KOPT-K1 (cell line): ENCODE measurements around the gene S100G.

ENCODE experiments used
- H3K27ac ChIP-seq: fragments of 200-600 bp; sonication (generic); 2 replicates; pipeline ENCODE4 v1.5.1; 2016; ENCODE audit warnings: antibody characterized with exemption, mild to moderate bottlenecking, low read depth, low read length; ENCODE audit not compliant: poor library complexity, severe bottlenecking
- H3K36me3 ChIP-seq: fragments of 200-600 bp; sonication (generic); 2 replicates; pipeline ENCODE4 v1.5.1; 2017; ENCODE audit warnings: antibody characterized with exemption, mild to moderate bottlenecking, low read length, moderate library complexity; ENCODE audit not compliant: insufficient read depth
- H3K9me3 ChIP-seq: fragments of 200-600 bp; sonication (generic); 2 replicates; pipeline ENCODE4 v1.5.1; 2017; ENCODE audit warnings: antibody characterized with exemption, low read length, mild to moderate bottlenecking; ENCODE audit not compliant: insufficient read depth, poor library complexity, severe bottlenecking

Gene S100G

GRCh38 chrX:16635040-16635439 lies 14.9 kb upstream of the S100G start:
- no peaks in the 10 kb centered on the region for H3K9me3 ChIP-seq
- H3K27ac ChIP-seq = no peak overlapping the region
- H3K36me3 ChIP-seq = no peaks in the 10 kb centered on the region

GRCh38 chrX:16635596-16635995 lies 14.4 kb upstream of the S100G start:
- Histone ChIP-seq H3K27ac (no peak overlapping the region), H3K9me3 (no peaks in the 10 kb centered on the region), H3K36me3 (no peaks in the 10 kb centered on the region)

- H3K36me3 ChIP-seq = no peaks in the 10 kb centered on the region
- H3K27ac ChIP-seq = no peak overlapping the region
- no peaks in the 10 kb centered on the region for H3K9me3 ChIP-seq
Measured at GRCh38 chrX:16638533-16638932, 11.4 kb upstream of the S100G start.

- no peak overlapping the region for H3K27ac ChIP-seq
- no peaks in the 10 kb centered on the region for H3K9me3 ChIP-seq
- no peaks in the 10 kb centered on the region for H3K36me3 ChIP-seq
Measured at GRCh38 chrX:16639966-16640365, 10.0 kb upstream of the S100G start.

GRCh38 chrX:16640823-16641222 lies 9.1 kb upstream of the S100G start:
- Histone ChIP-seq H3K27ac (no peak overlapping the region), H3K9me3 (no peaks in the 10 kb centered on the region), H3K36me3 (no peaks in the 10 kb centered on the region)

GRCh38 chrX:16643176-16643575 lies 6.8 kb upstream of the S100G start:
- Histone ChIP-seq H3K9me3 (no peaks in the 10 kb centered on the region), H3K36me3 (no peaks in the 10 kb centered on the region), H3K27ac (no peak overlapping the region)

- Histone ChIP-seq H3K36me3 (no peaks in the 10 kb centered on the region), H3K27ac (no peak overlapping the region), H3K9me3 (no peaks in the 10 kb centered on the region)
Measured at GRCh38 chrX:16646366-16647138, 3.4 kb upstream of the S100G start.

- H3K27ac ChIP-seq = no peak overlapping the region
- H3K9me3 ChIP-seq = no peaks in the 10 kb centered on the region
- no peaks in the 10 kb centered on the region for H3K36me3 ChIP-seq
Measured at GRCh38 chrX:16651391-16652024, 1.6 kb downstream of the S100G start.

GRCh38 chrX:16653424-16653823 lies 3.5 kb downstream of the S100G start:
- no peaks in the 10 kb centered on the region for H3K9me3 ChIP-seq
- H3K27ac ChIP-seq = no peak overlapping the region
- H3K36me3 ChIP-seq = no peaks in the 10 kb centered on the region

GRCh38 chrX:16654093-16654492 lies 4.1 kb downstream of the S100G start:
- Histone ChIP-seq H3K36me3 (no peaks in the 10 kb centered on the region), H3K9me3 (no peaks in the 10 kb centered on the region), H3K27ac (no peak overlapping the region)

GRCh38 chrX:16658284-16658683 lies 8.3 kb downstream of the S100G start:
- Histone ChIP-seq H3K9me3 (no peaks in the 10 kb centered on the region), H3K27ac (no peak overlapping the region), H3K36me3 (no peaks in the 10 kb centered on the region)

- Histone ChIP-seq H3K9me3 (no peaks in the 10 kb centered on the region), H3K36me3 (no peaks in the 10 kb centered on the region), H3K27ac (no peak overlapping the region)
Measured at GRCh38 chrX:16659321-16659720, 9.4 kb downstream of the S100G start.

GRCh38 chrX:16661495-16661894 lies 11.5 kb downstream of the S100G start:
- H3K27ac ChIP-seq = no peak overlapping the region
- no peaks in the 10 kb centered on the region for H3K36me3 ChIP-seq
- H3K9me3 ChIP-seq = no peaks in the 10 kb centered on the region

GRCh38 chrX:16662402-16662801 lies 12.4 kb downstream of the S100G start:
- no peaks in the 10 kb centered on the region for H3K36me3 ChIP-seq
- no peak overlapping the region for H3K27ac ChIP-seq
- H3K9me3 ChIP-seq = no peaks in the 10 kb centered on the region

GRCh38 chrX:16664074-16664473 lies 14.1 kb downstream of the S100G start:
- Histone ChIP-seq H3K27ac (no peak overlapping the region), H3K36me3 (no peaks in the 10 kb centered on the region), H3K9me3 (no peaks in the 10 kb centered on the region)

- Histone ChIP-seq H3K27ac (no peak overlapping the region), H3K36me3 (no peaks in the 10 kb centered on the region), H3K9me3 (no peaks in the 10 kb centered on the region)
Measured at GRCh38 chrX:16664626-16665025, 14.7 kb downstream of the S100G start.
